Thymus (tissue), 11 donors: ENCODE results near the gene MADD. TPM values are rescaled to one million over a fixed set of nuclear protein-coding genes. Genes with fewer than 3 reads are reported as not detected.
A peak's percentile ranks its signal among the peaks of the same experiment; 100 is the strongest.

Experiments
- DNase-seq, 9 donors: peaks; one replicate each; pipeline ENCODE4 v3.0.0-alpha.2; 2013; ENCODE audit warnings: low spot score in 9 of 9, low read depth in 6 of 9, missing footprints in 1 of 9
- H3K27ac ChIP-seq, 2 donors: one replicate each; pipeline ENCODE4 v1.5.1; 2013; ENCODE audit warnings: control low read depth in 1 of 2, low read depth in 1 of 2, low read length in 1 of 2, mild to moderate bottlenecking in 1 of 2, moderate library complexity in 1 of 2
- H3K27me3 ChIP-seq, 2 donors: one replicate each; pipeline ENCODE4 v1.5.1; 2013; ENCODE audit warnings: low read length in 1 of 2; ENCODE audit not compliant: control insufficient read depth in 2 of 2, insufficient read depth in 1 of 2
- H3K36me3 ChIP-seq, 2 donors: one replicate each; pipeline ENCODE4 v1.5.1; 2013; ENCODE audit warnings: low read length in 1 of 2, mild to moderate bottlenecking in 1 of 2, moderate library complexity in 1 of 2; ENCODE audit not compliant: control insufficient read depth in 2 of 2, insufficient read depth in 2 of 2
- H3K4me1 ChIP-seq, 2 donors: one replicate each; pipeline ENCODE4 v1.5.1; 2013; ENCODE audit warnings: low read length in 2 of 2; ENCODE audit not compliant: control insufficient read depth in 2 of 2, insufficient read depth in 2 of 2
- H3K4me3 ChIP-seq, 2 donors: one replicate each; pipeline ENCODE4 v1.5.1; 2013; ENCODE audit warnings: low read length in 2 of 2, control low read depth in 1 of 2, mild to moderate bottlenecking in 1 of 2
- H3K9me3 ChIP-seq, 2 donors: one replicate each; pipeline ENCODE4 v1.5.1; 2013; ENCODE audit warnings: low read length in 1 of 2, mild to moderate bottlenecking in 1 of 2; ENCODE audit not compliant: control insufficient read depth in 2 of 2, insufficient read depth in 1 of 2
- WGBS: extraction: QIAGEN DNeasy Blood & Tissue Kit; methylation state at CpG from one replicate; pipeline ENCODE4 v1.1.7; 2013; 5-methylcytosine and 5-hydroxymethylcytosine counted together
- polyA plus RNA-seq: library from polyadenylated mRNA; stranded (reverse); fragments of 200-250 nt; gene quantifications from one replicate; pipeline ENCODE4 v1.2.3, GENCODE V29; 2013
- total RNA-seq: library from RNA; stranded (reverse); fragments of 120-200 nt; gene quantifications from one replicate; pipeline ENCODE4 v1.2.4, GENCODE V29; 2013
- donor health status: healthy.

Gene MADD
- total and polyA plus RNA-seq, 2 donors = 17.0 to 26.0 TPM

- Histone ChIP-seq H3K4me3 (no peak overlapping the region), H3K4me1 (peaks cover 0 to 3% of the 10 kb centered on the region in 2 donors), H3K9me3 (no peaks in the 10 kb centered on the region), H3K27me3 (no peaks in the 10 kb centered on the region), H3K27ac (peak overlapping the region; percentile 64), H3K36me3 (peaks cover 52 to 55% of the 10 kb centered on the region in 2 donors)
- WGBS = 96% methylated on average over 12 of the region's 12 CpGs
- no peak for DNase-seq
These were observed 34.8 kb upstream of the MADD start for GRCh38 chr11:47235163-47235562.

GRCh38 chr11:47236482-47236881, 33.5 kb upstream of the MADD start:
- peaks cover 54 to 64% of the 10 kb centered on the region in 2 donors for H3K36me3 ChIP-seq
- DNase-seq = no peak
- no peak overlapping the region for H3K4me3 ChIP-seq
- H3K27me3 ChIP-seq = no peaks in the 10 kb centered on the region
- no peaks in the 10 kb centered on the region for H3K9me3 ChIP-seq
- peaks cover 0 to 3% of the 10 kb centered on the region in 2 donors for H3K4me1 ChIP-seq
- no peak overlapping the region for H3K27ac ChIP-seq
- 98% methylated on average over 5 of the region's 5 CpGs for WGBS

- no peak overlapping the region for H3K27ac ChIP-seq
- DNase-seq = no peak
- H3K27me3 ChIP-seq = no peaks in the 10 kb centered on the region
- WGBS = 98% methylated on average over 10 of the region's 10 CpGs
- peaks cover 0 to 2% of the 10 kb centered on the region in 2 donors for H3K4me1 ChIP-seq
- peaks cover 72 to 77% of the 10 kb centered on the region in 2 donors for H3K36me3 ChIP-seq
- no peaks in the 10 kb centered on the region for H3K9me3 ChIP-seq
- H3K4me3 ChIP-seq = no peak overlapping the region
These were observed 30.1 kb upstream of the MADD start for GRCh38 chr11:47239852-47240251.

- no peak overlapping the region for H3K27ac ChIP-seq
- no peaks in the 10 kb centered on the region for H3K9me3 ChIP-seq
- no peak overlapping the region for H3K4me3 ChIP-seq
- peaks cover 71 to 75% of the 10 kb centered on the region in 2 donors for H3K36me3 ChIP-seq
- no peaks in the 10 kb centered on the region for H3K27me3 ChIP-seq
- H3K4me1 ChIP-seq = no peaks in the 10 kb centered on the region
- WGBS = 99% methylated on average over 3 of the region's 3 CpGs
- no peak for DNase-seq
These were observed 28.1 kb upstream of the MADD start for GRCh38 chr11:47241841-47242301.

- no peak for DNase-seq
- Histone ChIP-seq H3K27me3 (no peaks in the 10 kb centered on the region), H3K4me1 (peaks cover 5 to 7% of the 10 kb centered on the region in 2 donors), H3K4me3 (no peak overlapping the region), H3K9me3 (no peaks in the 10 kb centered on the region), H3K27ac (no peak overlapping the region), H3K36me3 (peaks cover 68 to 71% of the 10 kb centered on the region in 2 donors)
- whole genome bisulfite sequencing = 98% methylated on average over 21 of the region's 21 CpGs
These were observed 27.2 kb upstream of the MADD start for GRCh38 chr11:47242596-47243192.

- 97% methylated on average over 4 of the region's 4 CpGs for WGBS
- no peak for DNase-seq
- no peak overlapping the region for H3K27ac ChIP-seq
These were observed 26.5 kb upstream of the MADD start for GRCh38 chr11:47243454-47243853.

GRCh38 chr11:47244448-47245350, 25.2 kb upstream of the MADD start:
- WGBS = 98% methylated on average over 23 of the region's 23 CpGs
- peaks cover 14 to 20% of the 10 kb centered on the region in 2 donors for H3K4me1 ChIP-seq
- H3K27me3 ChIP-seq = no peaks in the 10 kb centered on the region
- H3K36me3 ChIP-seq = peaks cover 53 to 55% of the 10 kb centered on the region in 2 donors
- no peak for DNase-seq
- peaks cover 0 to 2% of the 10 kb centered on the region in 2 donors for H3K9me3 ChIP-seq
- no peak overlapping the region for H3K27ac ChIP-seq
- H3K4me3 ChIP-seq = no peak overlapping the region

More at GRCh38 chr11:47243454-47243853, 26.5 kb upstream of the MADD start:
- no peak overlapping the region for H3K4me3 ChIP-seq
- no peaks in the 10 kb centered on the region for H3K9me3 ChIP-seq
- no peaks in the 10 kb centered on the region for H3K27me3 ChIP-seq
- peaks cover 9 to 14% of the 10 kb centered on the region in 2 donors for H3K4me1 ChIP-seq
- peaks cover 61 to 65% of the 10 kb centered on the region in 2 donors for H3K36me3 ChIP-seq

- H3K36me3 ChIP-seq = peaks cover 46 to 48% of the 10 kb centered on the region in 2 donors
These were observed 24.1 kb upstream of the MADD start for GRCh38 chr11:47245611-47246357.

More at GRCh38 chr11:47245611-47246357, 24.1 kb upstream of the MADD start:
- H3K27me3 ChIP-seq = no peaks in the 10 kb centered on the region
- no peak overlapping the region for H3K4me3 ChIP-seq
- no peak for DNase-seq
- 95% methylated on average over 11 of the region's 11 CpGs for WGBS
- peaks cover 0 to 2% of the 10 kb centered on the region in 2 donors for H3K9me3 ChIP-seq
- no peak overlapping the region for H3K27ac ChIP-seq
- peaks cover 14 to 20% of the 10 kb centered on the region in 2 donors for H3K4me1 ChIP-seq
